Measurements from ENCODE around the gene P3H2.

DNA sequence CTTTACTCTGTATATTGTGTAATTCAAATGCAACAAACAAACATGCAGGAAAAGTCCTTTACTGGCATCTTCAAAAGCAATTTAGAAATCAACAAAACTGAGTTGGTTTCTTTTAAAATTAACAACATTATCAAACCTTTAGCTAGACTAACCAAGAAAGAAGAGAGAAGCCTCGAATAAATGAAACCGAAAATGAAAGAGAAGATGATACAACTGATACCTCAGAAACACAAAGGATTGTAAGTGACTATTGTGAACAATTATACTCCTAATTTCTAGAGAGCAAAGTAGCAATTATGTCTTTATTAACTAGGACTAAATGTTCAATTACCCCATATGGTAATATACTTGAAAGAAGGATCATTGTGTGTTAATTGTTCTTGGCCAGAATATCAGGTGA, 49.2 kb upstream of the P3H2 start:
- TF ChIP-seq, protein P1, sequence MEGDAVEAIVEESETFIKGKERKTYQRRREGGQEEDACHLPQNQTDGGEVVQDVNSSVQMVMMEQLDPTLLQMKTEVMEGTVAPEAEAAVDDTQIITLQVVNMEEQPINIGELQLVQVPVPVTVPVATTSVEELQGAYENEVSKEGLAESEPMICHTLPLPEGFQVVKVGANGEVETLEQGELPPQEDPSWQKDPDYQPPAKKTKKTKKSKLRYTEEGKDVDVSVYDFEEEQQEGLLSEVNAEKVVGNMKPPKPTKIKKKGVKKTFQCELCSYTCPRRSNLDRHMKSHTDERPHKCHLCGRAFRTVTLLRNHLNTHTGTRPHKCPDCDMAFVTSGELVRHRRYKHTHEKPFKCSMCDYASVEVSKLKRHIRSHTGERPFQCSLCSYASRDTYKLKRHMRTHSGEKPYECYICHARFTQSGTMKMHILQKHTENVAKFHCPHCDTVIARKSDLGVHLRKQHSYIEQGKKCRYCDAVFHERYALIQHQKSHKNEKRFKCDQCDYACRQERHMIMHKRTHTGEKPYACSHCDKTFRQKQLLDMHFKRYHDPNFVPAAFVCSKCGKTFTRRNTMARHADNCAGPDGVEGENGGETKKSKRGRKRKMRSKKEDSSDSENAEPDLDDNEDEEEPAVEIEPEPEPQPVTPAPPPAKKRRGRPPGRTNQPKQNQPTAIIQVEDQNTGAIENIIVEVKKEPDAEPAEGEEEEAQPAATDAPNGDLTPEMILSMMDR (IDR thresholded peaks at IDR 0.05), result no peak
- TF ChIP-seq EP300 (IDR thresholded peaks at IDR 0.05) (no peak), POLR2A (IDR thresholded peaks at IDR 0.05) (no peak)
